Fibroblast of villous mesenchyme (primary cell): ENCODE data around the gene SMURF2. TPM values are rescaled to one million over a fixed set of nuclear protein-coding genes. Genes with fewer than 3 reads are reported as not detected.

Source experiments
- DNase-seq: peaks from one replicate; pipeline ENCODE4 v3.0.0-alpha.2; 2010; ENCODE audit warnings: low read depth
- H3K4me3 ChIP-seq: 2 replicates; pipeline ENCODE4 v1.5.1; 2011; ENCODE audit warnings: low read depth, mild to moderate bottlenecking, low read length
- CTCF ChIP-seq: IDR thresholded peaks from 2 replicates; pipeline ENCODE4 v1.5.1; 2012; ENCODE audit warnings: low read depth, mild to moderate bottlenecking, low read length; ENCODE audit not compliant: insufficient read depth
- total RNA-seq: library from RNA; depleted of rRNA; stranded (reverse); fragments of >200 nt; gene quantifications from 2 replicates; pipeline ENCODE4 v1.2.3, GENCODE V29; 2012

Gene SMURF2
- total RNA-seq, 1 donor: 188 TPM

GRCh38 chr17:64627797-64628196 lies 34.3 kb downstream of the SMURF2 start:
- no peak for DNase-seq
- no peak for TF ChIP-seq CTCF
- no peak overlapping the region for H3K4me3 ChIP-seq

DNA sequence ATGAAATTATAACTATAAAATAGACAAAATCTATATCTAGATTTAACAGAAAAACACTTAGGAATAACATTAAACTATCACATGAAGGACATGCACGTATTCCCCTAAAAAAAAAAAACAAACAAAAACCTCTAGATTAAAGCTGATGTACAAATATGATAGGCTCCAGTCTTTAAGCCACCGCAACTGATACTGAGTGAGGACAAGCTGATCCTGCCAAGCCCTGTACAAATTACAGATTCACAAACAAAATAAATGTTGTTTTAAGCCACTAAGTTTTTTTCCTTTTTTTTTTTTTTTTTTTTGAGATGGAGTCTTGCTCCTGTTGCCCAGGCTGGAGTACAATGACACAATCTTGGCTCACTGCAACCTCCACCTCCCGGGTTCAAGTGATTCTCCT lies 35.3 kb downstream of the SMURF2 start:
- H3K4me3 ChIP-seq: no peak overlapping the region
- DNase-seq: no peak
- no peak for TF ChIP-seq CTCF

DNA sequence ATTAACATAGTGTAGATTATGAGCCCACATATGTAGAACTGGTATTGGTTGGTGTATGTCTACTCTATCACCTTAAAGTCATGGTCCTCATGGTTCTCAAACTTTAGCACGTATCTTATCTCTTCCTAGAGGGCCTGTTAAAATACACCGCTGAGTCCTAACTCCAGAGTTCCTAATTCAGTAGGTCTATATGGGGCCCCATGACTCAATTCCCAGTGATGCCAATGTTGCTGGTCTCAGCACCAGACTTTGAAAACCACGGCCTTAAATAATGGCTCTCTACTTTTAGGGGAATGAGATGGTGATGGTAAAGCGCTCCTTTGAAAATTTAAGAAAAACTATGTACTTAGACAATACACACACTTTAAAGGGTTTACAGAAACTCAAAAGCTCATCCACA lies 36.6 kb downstream of the SMURF2 start:
- no peak for TF ChIP-seq CTCF
- no peak for DNase-seq
- no peak overlapping the region for H3K4me3 ChIP-seq

DNA sequence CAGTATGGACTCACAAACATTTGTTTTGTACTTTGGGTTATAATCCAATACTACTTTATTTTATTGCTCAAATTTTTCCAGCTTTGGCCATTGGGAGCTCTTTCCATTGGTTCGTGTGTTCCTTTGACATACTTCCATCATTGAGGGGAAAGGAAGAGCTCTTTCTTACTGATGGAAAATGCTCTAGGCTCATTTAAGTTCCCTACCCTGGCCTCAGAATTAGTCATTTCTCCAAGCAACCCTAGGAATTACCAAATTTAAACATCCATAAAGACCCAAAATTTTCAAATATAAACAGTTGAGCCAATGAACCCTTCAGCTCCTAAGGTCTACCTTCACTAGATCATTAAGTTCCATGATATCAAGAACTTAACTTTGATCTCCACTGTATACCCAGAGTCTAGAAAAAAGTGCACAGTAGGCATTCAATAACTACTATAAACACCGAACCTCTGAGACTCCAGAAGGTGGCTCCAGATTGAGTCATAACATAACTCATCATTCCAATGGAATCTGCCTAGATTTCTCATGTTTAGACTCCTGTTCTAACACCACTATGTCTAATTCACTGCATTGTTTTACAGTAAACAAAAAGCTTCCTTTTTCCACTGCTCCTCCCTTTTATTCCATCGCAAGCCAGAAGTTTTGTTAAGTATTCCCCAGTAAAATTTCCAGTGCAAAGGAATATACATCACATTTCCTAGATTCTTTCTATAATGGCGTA lies 39.0 kb downstream of the SMURF2 start:
- DNase-seq: peak; percentile 85
- no peak for TF ChIP-seq CTCF
- H3K4me3 ChIP-seq: no peak overlapping the region

GRCh38 chr17:64621772-64622171 lies 40.3 kb downstream of the SMURF2 start:
- DNase-seq: no peak
- no peak for TF ChIP-seq CTCF
- no peak overlapping the region for H3K4me3 ChIP-seq

- TF ChIP-seq CTCF: no peak
- no peak for DNase-seq
- H3K4me3 ChIP-seq: no peak overlapping the region
These were observed 43.3 kb downstream of the SMURF2 start for GRCh38 chr17:64618848-64619247.
